Neutrophil (primary cell): ENCODE data around the gene ANKLE1.
"Not testable (repeated sequence)": the region's sequence is repeated elsewhere in the genome, so short reads cannot be mapped to it uniquely, and the experiment has no call there.

Experiments used
- H3K27ac ChIP-seq: fragments of 200-600 bp; sonication (generic); 2 replicates; pipeline ENCODE4 v1.5.1; 2016; ENCODE audit warnings: mild to moderate bottlenecking, moderate library complexity
- H3K27me3 ChIP-seq: fragments of 200-600 bp; sonication (generic); 2 replicates; pipeline ENCODE4 v1.6.0; 2016; ENCODE audit warnings: mild to moderate bottlenecking
- H3K36me3 ChIP-seq: fragments of 200-600 bp; sonication (generic); 2 replicates; pipeline ENCODE4 v1.5.1; 2017
- H3K4me1 ChIP-seq, 2 experiments: fragments of 200-600 bp in 1 of 2; sonication (generic) in 1 of 2; 1 replicate in 1 of 2; 2 replicates in 1 of 2; pipeline versions ENCODE4 v1.5.1 to v1.6.1; 2013 to 2016; ENCODE audit warnings: low read depth in 1 of 2, low read length in 1 of 2, mild to moderate bottlenecking in 1 of 2, moderate library complexity in 1 of 2; ENCODE audit not compliant: control insufficient read depth in 1 of 2, insufficient read depth in 1 of 2
- H3K4me3 ChIP-seq, 2 experiments: fragments of 200-600 bp in 1 of 2; sonication (generic) in 1 of 2; 1 replicate in 1 of 2; 2 replicates in 1 of 2; pipeline ENCODE4 v1.5.1; 2013 to 2016; ENCODE audit warnings: low read depth in 1 of 2, low read length in 1 of 2, mild to moderate bottlenecking in 1 of 2, moderate library complexity in 1 of 2
- H3K9me3 ChIP-seq: fragments of 200-600 bp; sonication (generic); 2 replicates; pipeline ENCODE4 v1.5.1; 2016
- TF ChIP-seq, protein P1 (sequence below): fragments of 200-600 bp; sonication (generic); IDR thresholded peaks from 2 replicates; pipeline ENCODE4 v1.5.1; 2016; ENCODE audit warnings: antibody characterized with exemption

The ANKLE1 gene

DNA sequence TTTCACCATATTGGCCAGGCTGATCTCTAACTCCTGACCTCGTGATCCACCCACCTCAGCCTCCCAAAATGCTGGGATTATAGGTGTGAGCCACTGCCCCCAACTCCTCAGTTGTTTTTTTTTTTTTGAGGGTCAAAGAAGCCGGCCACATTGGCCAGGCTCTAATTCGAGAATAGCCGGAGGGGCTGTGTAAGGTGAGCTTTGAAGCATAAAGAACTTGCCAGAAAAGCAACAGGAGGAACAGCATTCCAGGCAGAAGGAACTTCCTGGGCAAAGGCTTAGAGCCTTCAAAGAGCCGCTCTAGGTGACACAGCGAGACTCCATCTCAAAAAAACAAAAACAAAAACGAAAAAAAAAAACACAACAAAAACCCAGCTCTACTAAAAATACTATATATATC, 15.7 kb upstream of the ANKLE1 start:
- Histone ChIP-seq H3K9me3 (no peaks in the 10 kb centered on the region), H3K4me1 (peaks cover 17 to 20% of the 10 kb centered on the region in 2 experiments), H3K36me3 (no peaks in the 10 kb centered on the region), H3K27me3 (no peaks in the 10 kb centered on the region), H3K4me3 (no peak overlapping the region), H3K27ac (no peak overlapping the region)
- TF ChIP-seq, protein P1, sequence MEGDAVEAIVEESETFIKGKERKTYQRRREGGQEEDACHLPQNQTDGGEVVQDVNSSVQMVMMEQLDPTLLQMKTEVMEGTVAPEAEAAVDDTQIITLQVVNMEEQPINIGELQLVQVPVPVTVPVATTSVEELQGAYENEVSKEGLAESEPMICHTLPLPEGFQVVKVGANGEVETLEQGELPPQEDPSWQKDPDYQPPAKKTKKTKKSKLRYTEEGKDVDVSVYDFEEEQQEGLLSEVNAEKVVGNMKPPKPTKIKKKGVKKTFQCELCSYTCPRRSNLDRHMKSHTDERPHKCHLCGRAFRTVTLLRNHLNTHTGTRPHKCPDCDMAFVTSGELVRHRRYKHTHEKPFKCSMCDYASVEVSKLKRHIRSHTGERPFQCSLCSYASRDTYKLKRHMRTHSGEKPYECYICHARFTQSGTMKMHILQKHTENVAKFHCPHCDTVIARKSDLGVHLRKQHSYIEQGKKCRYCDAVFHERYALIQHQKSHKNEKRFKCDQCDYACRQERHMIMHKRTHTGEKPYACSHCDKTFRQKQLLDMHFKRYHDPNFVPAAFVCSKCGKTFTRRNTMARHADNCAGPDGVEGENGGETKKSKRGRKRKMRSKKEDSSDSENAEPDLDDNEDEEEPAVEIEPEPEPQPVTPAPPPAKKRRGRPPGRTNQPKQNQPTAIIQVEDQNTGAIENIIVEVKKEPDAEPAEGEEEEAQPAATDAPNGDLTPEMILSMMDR = no peak

DNA sequence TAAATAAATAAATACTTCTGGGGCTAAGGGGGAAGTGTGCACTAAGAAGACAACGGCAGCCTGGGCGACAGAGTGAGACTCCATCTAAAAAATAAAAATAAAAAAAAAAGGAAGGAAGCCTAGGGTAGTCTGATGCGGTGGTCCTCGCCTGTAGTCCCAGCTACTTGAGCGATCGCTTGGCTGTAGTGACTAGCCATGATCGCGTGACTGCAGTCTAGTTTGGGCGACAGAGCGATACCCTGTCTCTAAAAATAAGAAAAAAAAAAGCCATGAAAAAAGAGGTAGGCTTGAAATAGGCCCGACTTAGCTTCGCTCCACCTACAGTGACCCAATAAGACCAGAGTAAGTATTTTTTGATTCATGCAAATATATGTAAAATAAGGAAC, 15.1 kb upstream of the ANKLE1 start:
- Histone ChIP-seq H3K27ac (peak overlapping the region; percentile 75), H3K4me3 (peak overlapping the region; percentile 68 to 87)

DNA sequence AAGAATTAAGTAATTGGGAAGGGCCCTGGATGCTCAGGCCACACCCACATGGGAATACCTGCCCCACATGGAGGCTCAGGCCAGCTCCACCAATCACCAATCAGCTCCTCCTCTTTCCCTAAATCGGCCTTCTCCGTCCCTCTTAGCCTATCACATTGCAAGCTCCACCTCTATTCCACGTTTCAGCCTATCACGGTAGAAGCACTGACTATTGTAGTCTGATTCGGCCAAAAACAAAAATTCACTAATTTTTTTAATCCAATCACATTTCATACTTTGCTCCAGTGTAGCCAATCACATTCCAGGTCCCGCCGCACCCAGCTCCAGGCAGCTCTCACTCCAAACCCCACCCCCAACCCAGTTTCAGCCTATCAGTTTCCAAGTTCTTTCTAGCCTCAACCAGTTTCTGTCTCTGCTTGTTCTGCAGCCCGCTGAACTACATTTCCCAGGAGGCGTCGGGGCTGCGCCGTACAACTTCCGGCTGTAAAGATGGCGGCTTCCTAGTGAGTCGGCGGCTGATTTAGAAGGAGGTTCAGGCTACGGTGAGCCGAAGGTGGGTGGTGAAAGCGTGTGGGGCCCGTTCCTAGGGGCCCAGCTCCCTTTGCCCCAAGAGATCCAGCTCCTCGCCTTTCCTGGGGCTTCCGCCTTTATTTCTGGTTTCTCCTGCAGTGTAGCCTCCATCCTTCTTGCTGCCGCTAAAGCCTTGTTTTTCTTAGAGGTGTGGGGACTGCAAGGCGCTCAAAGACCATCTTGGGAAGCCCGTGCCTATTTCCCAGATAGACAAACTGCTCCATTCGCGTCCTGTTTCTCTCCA, 14.5 kb upstream of the ANKLE1 start, which contains the start of gene BABAM1:
Gene BABAM1 (plus strand): TSS at position 469 of the 814 bp plus-strand sequence. CDS start 1,364 bp downstream, outside the sequence.
- H3K4me1 ChIP-seq = peaks cover 16 to 20% of the 10 kb centered on the region in 2 experiments
- H3K4me3 ChIP-seq = peak within 1 kb of the TSS; percentile 68 to 87
- H3K36me3 ChIP-seq = peaks cover 11% of the 10 kb centered on the region
- H3K9me3 ChIP-seq = no peaks in the 10 kb centered on the region
- H3K27ac ChIP-seq = peak within 1 kb of the TSS; percentile 75
- TF ChIP-seq, protein P1 = peak; percentile 4
- no peaks in the 10 kb centered on the region for H3K27me3 ChIP-seq

More for the DNA sequence above, 15.1 kb upstream of the ANKLE1 start:
- Histone ChIP-seq H3K9me3 (no peaks in the 10 kb centered on the region), H3K4me1 (peaks cover 16 to 20% of the 10 kb centered on the region in 2 experiments), H3K27me3 (no peaks in the 10 kb centered on the region), H3K36me3 (peaks cover 6% of the 10 kb centered on the region)
- TF ChIP-seq, protein P1 = no peak

DNA sequence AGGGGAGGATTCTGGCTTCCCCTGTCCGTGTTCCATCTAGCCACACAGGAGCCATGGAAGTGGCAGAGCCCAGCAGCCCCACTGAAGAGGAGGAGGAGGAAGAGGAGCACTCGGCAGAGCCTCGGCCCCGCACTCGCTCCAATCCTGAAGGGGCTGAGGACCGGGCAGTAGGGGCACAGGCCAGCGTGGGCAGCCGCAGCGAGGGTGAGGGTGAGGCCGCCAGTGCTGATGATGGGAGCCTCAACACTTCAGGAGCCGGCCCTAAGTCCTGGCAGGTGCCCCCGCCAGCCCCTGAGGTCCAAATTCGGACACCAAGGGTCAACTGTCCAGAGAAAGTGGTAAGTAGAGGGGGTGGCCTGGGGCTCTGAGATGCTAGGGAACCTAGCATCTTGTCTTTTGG, 12.9 kb upstream of the ANKLE1 start:
- H3K36me3 ChIP-seq = peaks cover 17% of the 10 kb centered on the region
- TF ChIP-seq, protein P1 = no peak
- H3K27me3 ChIP-seq = no peaks in the 10 kb centered on the region
- no peak overlapping the region for H3K4me3 ChIP-seq
- no peak overlapping the region for H3K27ac ChIP-seq
- peaks cover 16 to 20% of the 10 kb centered on the region in 2 experiments for H3K4me1 ChIP-seq
- no peaks in the 10 kb centered on the region for H3K9me3 ChIP-seq

DNA sequence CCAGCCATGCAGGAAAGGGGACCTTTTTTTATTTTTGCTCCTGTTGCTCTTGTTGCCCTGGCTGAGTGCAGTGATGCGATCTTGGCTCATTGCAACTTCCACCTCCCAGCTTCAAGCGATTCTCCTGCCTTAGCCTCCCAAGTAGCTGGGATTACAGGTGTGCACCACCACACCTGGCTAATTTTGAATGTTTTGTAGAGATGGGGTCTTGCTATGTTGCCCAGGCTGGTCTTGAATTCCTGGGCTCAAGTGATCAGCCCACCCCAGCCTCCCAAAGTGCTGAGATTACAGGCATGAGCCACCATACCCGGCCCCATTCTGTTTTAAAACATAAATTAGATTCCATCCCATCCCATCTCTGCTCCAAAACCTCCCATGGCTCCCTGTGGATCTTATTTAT, 6.8 kb upstream of the ANKLE1 start:
- not testable (repeated sequence) for H3K27ac ChIP-seq, H3K4me3 ChIP-seq, H3K9me3 ChIP-seq, H3K4me1 ChIP-seq, H3K27me3 ChIP-seq
- peaks cover 65% of the 10 kb centered on the region for H3K36me3 ChIP-seq

DNA sequence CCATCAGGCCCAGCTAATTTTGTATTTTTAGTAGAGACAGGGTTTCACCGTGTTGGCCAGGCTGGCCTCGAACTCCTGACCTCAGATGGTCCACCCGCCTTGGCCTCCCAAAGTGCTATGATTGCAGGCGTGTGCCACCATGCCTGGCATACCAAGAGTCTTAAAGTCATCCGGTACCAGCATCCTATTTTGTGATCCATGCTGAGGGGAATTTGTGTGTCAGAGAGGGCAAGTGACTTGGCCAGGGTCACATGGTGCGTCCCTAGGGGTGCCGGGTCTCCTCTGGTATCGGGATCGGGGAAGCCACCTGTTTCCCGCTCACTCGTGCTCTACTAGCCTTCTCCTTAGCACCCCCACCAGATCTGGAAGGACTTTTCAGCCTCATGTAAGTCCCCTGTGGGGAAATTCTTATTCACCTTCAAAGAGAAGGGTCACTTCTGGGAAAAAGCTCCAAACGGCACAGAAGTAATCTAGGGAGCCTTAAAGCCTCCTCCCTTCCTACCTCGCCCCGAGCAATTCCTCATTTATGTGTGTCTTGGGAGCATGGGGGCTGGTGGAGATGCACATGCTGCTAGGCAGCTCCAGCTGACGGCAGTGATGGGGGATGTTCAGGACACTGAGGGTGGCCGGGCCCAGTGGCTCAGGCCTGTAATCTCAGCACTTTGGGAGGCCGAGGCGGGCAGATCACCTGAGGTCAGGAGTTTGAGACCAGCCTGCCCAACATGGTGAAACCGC, 6.1 kb upstream of the ANKLE1 start:
- H3K4me3 ChIP-seq = no peak overlapping the region
- no peaks in the 10 kb centered on the region for H3K9me3 ChIP-seq
- H3K27me3 ChIP-seq = no peaks in the 10 kb centered on the region
- TF ChIP-seq, protein P1 = no peak
- H3K36me3 ChIP-seq = peaks cover 65% of the 10 kb centered on the region
- peaks cover 0 to 4% of the 10 kb centered on the region in 2 experiments for H3K4me1 ChIP-seq
- no peak overlapping the region for H3K27ac ChIP-seq
